ENCODE results near the gene CELA2B. TPM values are rescaled to one million over a fixed set of nuclear protein-coding genes. Genes with fewer than 3 reads are reported as not detected.

The CELA2B gene
- total and polyA plus RNA-seq, 9 of the 15 experiments (the other 6 are each of a cell fraction or from before 2014, with no cell fraction given): 0.25 to 2.1 (median 0.38) TPM; not detected in 5

DNA sequence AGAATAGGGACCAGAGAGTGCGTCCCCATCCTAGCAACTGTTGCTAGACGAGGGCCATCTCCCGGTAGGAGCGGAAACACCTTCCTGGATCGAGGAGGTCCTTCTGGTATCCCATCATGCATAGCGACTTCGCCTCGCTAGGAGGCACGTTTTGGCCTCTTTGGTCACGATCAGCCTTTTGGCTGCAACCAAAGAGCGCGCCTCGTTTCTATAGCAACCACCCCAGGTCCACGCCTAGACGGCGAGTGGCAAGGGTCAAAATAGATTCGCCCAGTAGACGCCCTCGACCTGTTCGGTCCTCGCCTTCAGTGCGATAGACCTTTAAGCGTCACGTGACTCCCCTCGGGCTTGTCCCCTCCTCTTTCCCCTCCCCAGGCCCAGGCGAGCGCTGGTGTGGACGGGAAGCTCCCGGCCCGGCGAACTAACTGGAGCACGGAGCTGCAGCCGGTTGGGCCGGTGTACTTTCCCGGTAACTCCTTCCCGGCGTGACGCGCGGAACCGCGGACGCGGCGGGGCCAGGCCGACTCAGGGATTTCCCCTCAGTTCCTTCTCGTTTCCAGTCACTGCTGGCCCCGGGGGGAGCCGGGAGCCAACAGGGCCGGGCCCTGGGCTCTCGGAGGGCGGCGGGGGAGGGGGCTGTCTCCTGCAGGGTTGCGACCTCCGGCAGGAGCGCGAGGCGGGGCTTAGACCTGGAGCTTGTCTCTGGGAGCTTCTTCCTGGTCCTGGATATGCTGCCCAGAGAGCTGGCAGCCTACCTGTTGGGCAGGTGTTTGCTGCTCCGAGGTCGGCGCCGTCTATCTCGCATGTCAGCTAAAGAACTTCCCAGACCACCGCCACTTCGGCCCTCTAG is 50.8 kb downstream of the CELA2B start, which contains the start of gene DNAJC16 (continued):
- TF ChIP-seq, protein P1, sequence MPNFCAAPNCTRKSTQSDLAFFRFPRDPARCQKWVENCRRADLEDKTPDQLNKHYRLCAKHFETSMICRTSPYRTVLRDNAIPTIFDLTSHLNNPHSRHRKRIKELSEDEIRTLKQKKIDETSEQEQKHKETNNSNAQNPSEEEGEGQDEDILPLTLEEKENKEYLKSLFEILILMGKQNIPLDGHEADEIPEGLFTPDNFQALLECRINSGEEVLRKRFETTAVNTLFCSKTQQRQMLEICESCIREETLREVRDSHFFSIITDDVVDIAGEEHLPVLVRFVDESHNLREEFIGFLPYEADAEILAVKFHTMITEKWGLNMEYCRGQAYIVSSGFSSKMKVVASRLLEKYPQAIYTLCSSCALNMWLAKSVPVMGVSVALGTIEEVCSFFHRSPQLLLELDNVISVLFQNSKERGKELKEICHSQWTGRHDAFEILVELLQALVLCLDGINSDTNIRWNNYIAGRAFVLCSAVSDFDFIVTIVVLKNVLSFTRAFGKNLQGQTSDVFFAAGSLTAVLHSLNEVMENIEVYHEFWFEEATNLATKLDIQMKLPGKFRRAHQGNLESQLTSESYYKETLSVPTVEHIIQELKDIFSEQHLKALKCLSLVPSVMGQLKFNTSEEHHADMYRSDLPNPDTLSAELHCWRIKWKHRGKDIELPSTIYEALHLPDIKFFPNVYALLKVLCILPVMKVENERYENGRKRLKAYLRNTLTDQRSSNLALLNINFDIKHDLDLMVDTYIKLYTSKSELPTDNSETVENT (CRISPR knock-in tag; IDR thresholded peaks at IDR 0.05): peak; percentile 96
- TF ChIP-seq ZNF407 (IDR thresholded peaks at IDR 0.05; ENCODE audit: low read depth) (peak; percentile 99), POLR2AphosphoS2 (IDR thresholded peaks at IDR 0.05; ENCODE audit: low read length) (no peak), ELF1 (tag; IDR thresholded peaks at IDR 0.05) (peak; percentile 89), CSDE1 (IDR thresholded peaks at IDR 0.05) (peak in 1 of 2 experiments; percentile 98; a peak in 2 of 4 replicates), ETV6 (IDR thresholded peaks at IDR 0.05; ENCODE audit: borderline replicate concordance in 1 of 2, low read depth in 2 of 2, low read length in 1 of 2) (peak in 1 of 2 experiments; percentile 56; a peak in 1 of 4 replicates), ETV6 (CRISPR knock-in tag; IDR thresholded peaks at IDR 0.05; ENCODE audit: borderline replicate concordance) (no peak), ZNF778 (CRISPR knock-in tag; IDR thresholded peaks at IDR 0.05) (no peak), ZNF431 (CRISPR knock-in tag; IDR thresholded peaks at IDR 0.05) (no peak), PCBP2 (IDR thresholded peaks at IDR 0.05; ENCODE audit: low read depth, low read length, poor library complexity, severe bottlenecking) (no peak)
- TF ChIP-seq, protein P2, sequence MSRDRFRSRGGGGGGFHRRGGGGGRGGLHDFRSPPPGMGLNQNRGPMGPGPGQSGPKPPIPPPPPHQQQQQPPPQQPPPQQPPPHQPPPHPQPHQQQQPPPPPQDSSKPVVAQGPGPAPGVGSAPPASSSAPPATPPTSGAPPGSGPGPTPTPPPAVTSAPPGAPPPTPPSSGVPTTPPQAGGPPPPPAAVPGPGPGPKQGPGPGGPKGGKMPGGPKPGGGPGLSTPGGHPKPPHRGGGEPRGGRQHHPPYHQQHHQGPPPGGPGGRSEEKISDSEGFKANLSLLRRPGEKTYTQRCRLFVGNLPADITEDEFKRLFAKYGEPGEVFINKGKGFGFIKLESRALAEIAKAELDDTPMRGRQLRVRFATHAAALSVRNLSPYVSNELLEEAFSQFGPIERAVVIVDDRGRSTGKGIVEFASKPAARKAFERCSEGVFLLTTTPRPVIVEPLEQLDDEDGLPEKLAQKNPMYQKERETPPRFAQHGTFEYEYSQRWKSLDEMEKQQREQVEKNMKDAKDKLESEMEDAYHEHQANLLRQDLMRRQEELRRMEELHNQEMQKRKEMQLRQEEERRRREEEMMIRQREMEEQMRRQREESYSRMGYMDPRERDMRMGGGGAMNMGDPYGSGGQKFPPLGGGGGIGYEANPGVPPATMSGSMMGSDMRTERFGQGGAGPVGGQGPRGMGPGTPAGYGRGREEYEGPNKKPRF (IDR thresholded peaks at IDR 0.05; ENCODE audit: low read depth, low read length): no peak
